ENCODE data around the gene ZDHHC14. TPM values are rescaled to one million over a fixed set of nuclear protein-coding genes. Genes with fewer than 3 reads are reported as not detected.

The ZDHHC14 gene
- total RNA-seq, 1 experiment from 2014 or later = 3.2 TPM

DNA sequence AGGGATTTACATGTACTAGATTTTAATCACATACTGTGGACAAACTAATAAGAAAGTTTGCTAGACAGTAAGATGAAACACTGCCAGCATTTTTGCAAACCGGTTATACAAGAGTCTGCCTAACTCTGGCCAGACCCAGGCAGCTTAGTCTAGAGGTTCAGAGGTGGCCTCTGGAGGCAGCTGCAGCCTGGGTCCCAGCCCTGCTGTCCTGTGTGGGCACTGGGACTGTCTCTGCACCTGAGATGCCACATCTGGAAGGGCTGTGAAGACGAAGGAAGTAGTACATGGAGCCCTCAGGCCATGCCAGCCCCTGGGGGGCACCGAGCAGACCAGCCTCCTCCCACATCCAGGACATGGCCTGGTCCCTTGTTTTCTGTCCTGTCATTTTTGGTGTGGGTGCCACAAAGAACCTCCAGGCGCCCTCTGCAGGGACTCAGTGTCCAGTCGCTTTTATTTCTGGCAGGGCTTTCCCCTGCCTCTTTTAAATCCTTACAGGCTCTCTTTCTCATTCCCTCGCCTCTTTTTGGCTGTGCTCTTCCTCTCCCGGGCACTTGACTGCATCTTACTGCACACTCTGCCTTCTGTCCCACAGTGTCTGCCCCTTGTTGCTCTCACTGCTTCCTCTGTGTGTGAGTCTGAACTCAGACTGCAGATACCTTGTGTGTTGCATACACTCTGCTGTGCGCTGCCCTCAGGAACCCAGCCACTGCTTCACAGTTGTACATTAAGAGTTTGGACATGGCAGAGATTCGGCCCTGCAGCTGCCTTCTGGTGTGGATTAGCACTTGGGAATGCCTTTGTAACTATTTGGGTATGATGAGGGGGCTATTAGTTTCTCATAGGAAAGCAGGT lies 216.7 kb downstream of the ZDHHC14 start:
- Histone ChIP-seq H3K9me3 (ENCODE audit: low read depth, low read length, poor library complexity, severe bottlenecking) (no peaks in the 10 kb centered on the region), H3K4me3 (ENCODE audit: low read depth, low read length, poor library complexity, severe bottlenecking) (no peak overlapping the region), H3K27me3 (replicated peaks; ENCODE audit: insufficient read depth, low read depth, low read length, poor library complexity) (no peaks in the 10 kb centered on the region), H3K4me1 (ENCODE audit: insufficient read depth, low read length, poor library complexity, severe bottlenecking) (no peaks in the 10 kb centered on the region), H3K27ac (ENCODE audit: low read depth, low read length, poor library complexity, severe bottlenecking) (no peak overlapping the region), H3K36me3 (ENCODE audit: insufficient read depth, low read length, poor library complexity, severe bottlenecking) (no peaks in the 10 kb centered on the region)
- TF ChIP-seq EZH2 (IDR thresholded peaks at IDR 0.05; ENCODE audit: borderline replicate concordance, low read depth, low read length, poor library complexity, severe bottlenecking) = no peak
- TF ChIP-seq, protein P1, sequence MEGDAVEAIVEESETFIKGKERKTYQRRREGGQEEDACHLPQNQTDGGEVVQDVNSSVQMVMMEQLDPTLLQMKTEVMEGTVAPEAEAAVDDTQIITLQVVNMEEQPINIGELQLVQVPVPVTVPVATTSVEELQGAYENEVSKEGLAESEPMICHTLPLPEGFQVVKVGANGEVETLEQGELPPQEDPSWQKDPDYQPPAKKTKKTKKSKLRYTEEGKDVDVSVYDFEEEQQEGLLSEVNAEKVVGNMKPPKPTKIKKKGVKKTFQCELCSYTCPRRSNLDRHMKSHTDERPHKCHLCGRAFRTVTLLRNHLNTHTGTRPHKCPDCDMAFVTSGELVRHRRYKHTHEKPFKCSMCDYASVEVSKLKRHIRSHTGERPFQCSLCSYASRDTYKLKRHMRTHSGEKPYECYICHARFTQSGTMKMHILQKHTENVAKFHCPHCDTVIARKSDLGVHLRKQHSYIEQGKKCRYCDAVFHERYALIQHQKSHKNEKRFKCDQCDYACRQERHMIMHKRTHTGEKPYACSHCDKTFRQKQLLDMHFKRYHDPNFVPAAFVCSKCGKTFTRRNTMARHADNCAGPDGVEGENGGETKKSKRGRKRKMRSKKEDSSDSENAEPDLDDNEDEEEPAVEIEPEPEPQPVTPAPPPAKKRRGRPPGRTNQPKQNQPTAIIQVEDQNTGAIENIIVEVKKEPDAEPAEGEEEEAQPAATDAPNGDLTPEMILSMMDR (conservative IDR thresholded peaks at IDR 0.05; ENCODE audit: low read depth, low read length) = peak; percentile 62
- DNase-seq (ENCODE audit: low spot score) = peak; percentile 35
- ChIA-PET POLR2A (ENCODE audit: low non-redundant PET) (no interaction called here), CTCF (no interaction called here)
- no TSS peak for BruUV-seq (replicated peaks)
- intact Hi-C loops (cut with micrococcal nuclease; ENCODE audit: unreplicated experiment) = loop anchor here (1.0 kb wide), 1 partner anchor 283 kb away; no protein-coding TSS in a partner anchor

GRCh38 chr6:157599191-157599590 lies 218.2 kb downstream of the ZDHHC14 start:
- no TSS peak for BruUV-seq (replicated peaks)
- ChIA-PET CTCF (no interaction called here), POLR2A (ENCODE audit: low non-redundant PET) (no interaction called here)
- TF ChIP-seq, protein P1 (conservative IDR thresholded peaks at IDR 0.05; ENCODE audit: low read depth, low read length) = no peak
- TF ChIP-seq EZH2 (IDR thresholded peaks at IDR 0.05; ENCODE audit: borderline replicate concordance, low read depth, low read length, poor library complexity, severe bottlenecking) = no peak
- Histone ChIP-seq H3K27me3 (replicated peaks; ENCODE audit: insufficient read depth, low read depth, low read length, poor library complexity) (no peaks in the 10 kb centered on the region), H3K36me3 (ENCODE audit: insufficient read depth, low read length, poor library complexity, severe bottlenecking) (no peaks in the 10 kb centered on the region), H3K4me1 (ENCODE audit: insufficient read depth, low read length, poor library complexity, severe bottlenecking) (no peaks in the 10 kb centered on the region), H3K9me3 (ENCODE audit: low read depth, low read length, poor library complexity, severe bottlenecking) (no peaks in the 10 kb centered on the region), H3K4me3 (ENCODE audit: low read depth, low read length, poor library complexity, severe bottlenecking) (no peak overlapping the region), H3K27ac (ENCODE audit: low read depth, low read length, poor library complexity, severe bottlenecking) (no peak overlapping the region)
- DNase-seq (ENCODE audit: low spot score) = no peak
- intact Hi-C loops (cut with micrococcal nuclease; ENCODE audit: unreplicated experiment) = no loop called here

GRCh38 chr6:157600807-157601206 lies 219.8 kb downstream of the ZDHHC14 start:
- no peak overlapping the region for H3K4me3 ChIP-seq (ENCODE audit: low read depth, low read length, poor library complexity, severe bottlenecking)
- no peaks in the 10 kb centered on the region for H3K9me3 ChIP-seq (ENCODE audit: low read depth, low read length, poor library complexity, severe bottlenecking)
- TF ChIP-seq EZH2 (IDR thresholded peaks at IDR 0.05; ENCODE audit: borderline replicate concordance, low read depth, low read length, poor library complexity, severe bottlenecking) = no peak
- TF ChIP-seq, protein P1 (conservative IDR thresholded peaks at IDR 0.05; ENCODE audit: low read depth, low read length) = no peak
- BruUV-seq (replicated peaks) = no TSS peak
- no peaks in the 10 kb centered on the region for H3K4me1 ChIP-seq (ENCODE audit: insufficient read depth, low read length, poor library complexity, severe bottlenecking)
- no peak for DNase-seq (ENCODE audit: low spot score)
- no peaks in the 10 kb centered on the region for H3K36me3 ChIP-seq (ENCODE audit: insufficient read depth, low read length, poor library complexity, severe bottlenecking)
- H3K27ac ChIP-seq (ENCODE audit: low read depth, low read length, poor library complexity, severe bottlenecking) = no peak overlapping the region
- H3K27me3 ChIP-seq (replicated peaks; ENCODE audit: insufficient read depth, low read depth, low read length, poor library complexity) = no peaks in the 10 kb centered on the region
- intact Hi-C loops (cut with micrococcal nuclease; ENCODE audit: unreplicated experiment) = no loop called here
- POLR2A ChIA-PET (ENCODE audit: low non-redundant PET) = no interaction called here
- CTCF ChIA-PET = no interaction called here

Data from A673 (cell line).